Immature natural killer cell (primary cell): ENCODE measurements around the gene APH1B. TPM values are rescaled to one million over a fixed set of nuclear protein-coding genes. Genes with fewer than 3 reads are reported as not detected.

Experiments
- polyA plus RNA-seq, 3 donors: library from polyadenylated mRNA; unstranded; fragments of 300-500 nt; fragmentation: Illumina TruSeq; gene quantifications; one replicate each; pipeline ENCODE4 v1.2.3, GENCODE V29; 2021

Gene APH1B
- polyA plus RNA-seq, 3 donors from 2014 or later = 4.8 to 7.8 (median 5.7) TPM

Other genes starting within 250 kb of the APH1B start
- gene TPM1, start 234.9 kb upstream of the APH1B start, polyA plus RNA-seq = 10 to 100 TPM in 1 of 3 donors, 1 to 10 TPM in 2; 9.1 to 11.9 (median 9.2) TPM
- gene LACTB, start 155.7 kb upstream of the APH1B start, polyA plus RNA-seq = 10 to 100 TPM; 11.3 to 11.7 (median 11.5) TPM
- 100 to 1,000 TPM; 135 to 198 (median 154) TPM for gene RPS27L, start 120.1 kb upstream of the APH1B start, polyA plus RNA-seq
- 100 to 1,000 TPM in 1 of 3 donors, 10 to 100 TPM in 2; 64.6 to 123 (median 79.7) TPM for gene RAB8B, start 88.0 kb upstream of the APH1B start, polyA plus RNA-seq
- gene CA12, start 104.2 kb downstream of the APH1B start, polyA plus RNA-seq = not detected
- 10 to 100 TPM; 24.7 to 39.1 (median 32.9) TPM for gene USP3, start 227.0 kb downstream of the APH1B start, polyA plus RNA-seq